Mucosa of gallbladder (tissue), 1 donor: ENCODE data around the gene EFEMP2. TPM values are rescaled to one million over a fixed set of nuclear protein-coding genes. Genes with fewer than 3 reads are reported as not detected.
"Not testable (repeated sequence)": the region's sequence is repeated elsewhere in the genome, so short reads cannot be mapped to it uniquely, and the experiment has no call there.

Experiments used
- DNase-seq: peaks from one replicate; pipeline ENCODE4 v3.0.0-alpha.2; 2020; ENCODE audit warnings: low spot score
- total RNA-seq: library from RNA; stranded (reverse); gene quantifications from one replicate; pipeline ENCODE4 v1.2.1, GENCODE V29; 2021
- donor health status: DM: no; HTN: no; CAD: no.

The EFEMP2 gene
- total RNA-seq, 1 donor from 2014 or later: 86.5 TPM

DNA sequence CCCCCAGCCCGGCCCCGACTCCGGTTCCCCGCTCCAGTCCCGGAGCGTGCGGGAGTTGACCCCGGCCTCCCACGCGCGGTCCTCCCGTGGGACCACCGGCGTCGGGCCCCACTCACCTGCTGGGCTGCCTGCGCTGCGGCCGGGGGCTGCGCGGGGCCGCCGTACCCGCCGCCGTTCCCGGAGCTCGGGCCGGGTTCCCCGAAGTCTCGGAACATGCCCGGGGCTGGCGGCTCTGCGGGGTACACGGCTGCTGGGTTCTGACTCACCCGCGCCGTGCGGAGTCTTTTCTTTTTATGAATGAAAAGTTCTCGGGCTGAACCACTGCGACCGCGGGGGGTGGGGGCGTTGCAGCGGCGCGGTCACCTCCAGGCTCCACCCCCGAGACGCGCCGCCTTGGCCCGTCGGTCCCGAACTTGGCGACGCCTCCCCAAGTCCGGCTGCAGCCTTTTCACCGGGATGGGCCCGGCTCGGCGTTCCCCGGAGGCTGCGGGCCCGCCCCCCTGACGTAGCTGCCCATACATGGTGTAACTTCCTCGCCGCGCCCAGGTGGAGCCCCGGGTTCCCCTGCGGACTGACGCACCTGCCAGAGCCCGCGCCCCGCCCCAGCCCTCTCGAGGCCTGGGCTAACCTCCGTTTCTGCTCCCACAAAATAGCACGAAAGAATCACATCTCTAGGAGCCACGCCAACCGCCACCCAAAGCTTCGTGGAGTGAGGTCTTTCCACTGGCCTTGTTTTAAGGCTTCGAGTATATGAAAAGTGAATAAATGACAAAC is 27.7 kb upstream of the EFEMP2 start, which contains the start of gene FOSL1:
FOSL1 (minus strand) TSS at position 264 of the 774 bp plus-strand sequence; CDS start at position 215, 49 bp downstream.
- DNase-seq: peak; percentile 88

- no peak for DNase-seq
Measured at GRCh38 chr11:65899356-65900124, 26.9 kb upstream of the EFEMP2 start.

DNA sequence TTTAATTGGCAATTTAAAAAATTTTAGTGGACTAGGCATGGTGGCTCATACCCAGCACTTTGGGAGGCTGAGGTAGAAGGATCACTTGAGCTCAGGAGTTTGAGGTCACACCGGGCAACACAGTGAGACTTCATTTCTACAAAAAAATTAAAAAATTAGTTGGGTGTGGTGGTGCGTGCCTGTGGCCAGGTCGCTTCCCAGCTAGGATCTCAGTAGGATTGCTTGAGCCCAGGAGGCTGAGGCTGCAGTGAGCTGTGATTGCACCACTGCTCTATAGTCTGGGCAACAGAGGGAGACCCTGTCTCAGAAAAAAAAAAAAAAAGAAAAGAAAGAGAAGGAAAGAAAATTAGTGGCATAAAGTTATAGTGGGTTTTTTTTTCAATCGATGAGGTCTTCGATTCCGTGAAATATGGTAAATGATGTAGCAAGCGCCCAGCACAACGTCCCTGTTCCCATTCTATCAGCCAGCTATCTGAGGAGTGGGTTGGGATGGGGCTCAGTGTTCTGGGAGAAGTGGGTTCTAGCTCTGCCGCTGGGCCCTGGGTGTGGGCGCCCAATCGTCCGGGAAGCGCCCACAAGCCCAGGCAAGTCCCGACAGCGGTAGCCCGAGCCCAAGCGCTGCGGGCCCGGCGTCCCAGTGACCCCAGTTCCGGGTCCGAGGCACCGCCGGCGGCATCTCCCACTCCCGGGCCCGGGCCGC is 26.2 kb upstream of the EFEMP2 start:
- DNase-seq: no peak

- DNase-seq: no peak
Measured at GRCh38 chr11:65897020-65897471, 24.4 kb upstream of the EFEMP2 start.

DNA sequence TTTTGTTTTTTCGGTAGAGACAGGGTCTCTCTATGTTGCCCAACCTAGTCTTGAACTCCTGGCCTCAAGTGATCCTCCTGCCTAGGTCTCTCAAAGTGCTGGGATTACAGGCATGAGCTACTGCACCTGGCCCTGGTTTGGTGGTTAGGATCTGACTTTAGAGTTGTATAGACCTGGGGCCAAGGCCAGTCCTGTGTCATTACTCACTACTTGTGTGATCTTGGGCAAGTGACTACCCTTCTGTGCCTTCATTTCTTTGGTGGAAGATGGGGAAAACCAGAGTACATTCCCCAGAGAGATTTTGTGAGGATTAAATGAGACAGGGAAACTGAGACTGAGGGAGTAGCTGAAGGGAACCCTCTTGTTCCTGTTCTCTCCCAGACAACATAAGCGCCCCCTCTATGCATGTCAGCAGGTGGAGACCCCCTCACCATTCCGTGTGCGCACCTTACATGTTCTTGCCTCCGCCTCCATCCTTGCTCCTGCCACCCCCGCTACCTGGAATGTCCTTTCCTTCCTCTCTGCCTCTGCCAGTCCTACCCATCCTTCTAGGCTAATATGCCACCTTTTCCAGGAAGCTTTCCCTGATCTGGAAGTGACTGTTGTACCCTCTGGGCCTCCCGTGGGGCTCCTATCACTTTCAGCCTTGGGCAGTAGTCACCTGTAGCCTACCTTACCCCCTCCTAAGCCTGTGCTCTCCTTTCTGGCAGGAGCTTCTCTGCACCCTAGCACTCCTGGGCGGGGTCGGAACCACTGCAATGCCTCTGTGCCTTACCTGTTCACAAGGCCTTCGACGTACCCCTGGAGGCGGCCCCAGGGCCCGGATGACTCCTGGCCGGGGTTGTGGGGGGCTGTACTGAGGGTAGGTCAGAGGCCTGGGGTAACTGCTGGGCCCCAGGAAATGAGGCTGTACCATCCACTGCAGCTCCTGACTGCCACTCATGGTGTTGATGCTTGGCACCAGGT is 23.7 kb upstream of the EFEMP2 start:
- no peak for DNase-seq

- no peak for DNase-seq
Measured at GRCh38 chr11:65895482-65895981, 22.9 kb upstream of the EFEMP2 start.

- no peak for DNase-seq
Measured at GRCh38 chr11:65894034-65894591, 21.5 kb upstream of the EFEMP2 start.

GRCh38 chr11:65892661-65893317 is 20.2 kb upstream of the EFEMP2 start:
- no peak for DNase-seq

DNA sequence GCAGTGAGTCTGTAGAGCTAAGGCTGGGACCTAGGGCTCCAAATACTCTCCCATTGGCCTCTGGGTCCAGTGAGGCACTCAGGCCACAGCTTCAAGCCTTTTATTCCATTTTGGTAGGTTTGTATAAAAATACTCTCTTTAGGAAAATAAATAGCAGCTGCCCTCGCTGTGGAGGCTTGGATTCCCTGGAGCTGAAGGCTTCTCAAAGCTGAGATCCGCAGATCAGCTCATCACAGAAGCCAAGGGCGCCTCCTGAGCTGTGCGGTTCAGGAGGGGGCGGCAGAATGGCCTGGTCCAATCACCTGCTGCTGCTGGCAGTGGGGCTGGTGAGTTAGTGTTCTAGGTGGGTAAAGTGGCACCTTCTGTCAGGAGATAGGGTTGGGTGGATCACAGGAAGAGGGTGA is 19.5 kb upstream of the EFEMP2 start:
- DNase-seq: not testable (repeated sequence)

DNA sequence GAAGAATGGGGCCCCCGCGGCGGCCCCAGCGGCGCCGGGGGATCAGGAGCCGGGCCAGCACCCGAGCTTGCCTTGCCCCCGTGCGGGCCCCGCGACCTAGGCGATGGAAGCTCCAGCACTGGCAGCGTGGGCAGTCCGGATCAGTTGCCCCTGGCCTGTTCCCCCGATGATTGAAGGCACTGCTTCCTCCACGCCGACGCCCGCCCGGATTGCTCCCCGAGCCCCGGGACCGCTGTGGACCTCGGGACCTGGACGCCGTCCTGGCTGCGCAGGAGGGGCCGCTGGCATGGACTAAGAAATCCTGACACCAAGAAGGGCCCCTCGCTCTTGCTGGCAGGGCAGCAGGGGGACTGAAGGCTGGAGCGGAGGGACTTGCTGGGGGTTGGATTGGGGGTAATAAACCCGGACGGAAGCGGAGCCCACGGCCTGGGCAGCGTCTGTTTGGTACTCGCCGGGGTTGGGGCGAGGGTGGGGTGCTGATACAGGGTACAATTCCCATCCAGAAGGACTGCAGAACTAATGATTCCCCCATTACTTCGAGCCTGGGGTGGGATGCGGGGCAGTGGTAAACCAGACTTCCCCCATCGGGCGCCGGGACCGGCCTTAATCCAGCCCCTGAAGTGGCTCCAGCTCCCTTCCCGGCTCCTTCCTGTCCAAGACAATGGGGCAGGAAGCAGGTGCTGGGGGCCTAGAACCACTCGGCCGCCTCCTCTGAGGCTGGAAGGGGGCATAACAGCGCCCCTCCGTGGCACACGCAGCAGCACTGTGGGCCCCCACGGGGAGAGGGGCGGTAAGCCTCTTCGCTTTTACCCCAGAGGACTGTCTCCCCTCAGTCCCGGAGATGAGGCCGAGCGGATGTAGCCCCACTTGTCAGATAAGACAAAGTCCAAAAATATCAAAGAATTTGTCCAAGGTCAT is 18.9 kb upstream of the EFEMP2 start:
- no peak for DNase-seq

DNA sequence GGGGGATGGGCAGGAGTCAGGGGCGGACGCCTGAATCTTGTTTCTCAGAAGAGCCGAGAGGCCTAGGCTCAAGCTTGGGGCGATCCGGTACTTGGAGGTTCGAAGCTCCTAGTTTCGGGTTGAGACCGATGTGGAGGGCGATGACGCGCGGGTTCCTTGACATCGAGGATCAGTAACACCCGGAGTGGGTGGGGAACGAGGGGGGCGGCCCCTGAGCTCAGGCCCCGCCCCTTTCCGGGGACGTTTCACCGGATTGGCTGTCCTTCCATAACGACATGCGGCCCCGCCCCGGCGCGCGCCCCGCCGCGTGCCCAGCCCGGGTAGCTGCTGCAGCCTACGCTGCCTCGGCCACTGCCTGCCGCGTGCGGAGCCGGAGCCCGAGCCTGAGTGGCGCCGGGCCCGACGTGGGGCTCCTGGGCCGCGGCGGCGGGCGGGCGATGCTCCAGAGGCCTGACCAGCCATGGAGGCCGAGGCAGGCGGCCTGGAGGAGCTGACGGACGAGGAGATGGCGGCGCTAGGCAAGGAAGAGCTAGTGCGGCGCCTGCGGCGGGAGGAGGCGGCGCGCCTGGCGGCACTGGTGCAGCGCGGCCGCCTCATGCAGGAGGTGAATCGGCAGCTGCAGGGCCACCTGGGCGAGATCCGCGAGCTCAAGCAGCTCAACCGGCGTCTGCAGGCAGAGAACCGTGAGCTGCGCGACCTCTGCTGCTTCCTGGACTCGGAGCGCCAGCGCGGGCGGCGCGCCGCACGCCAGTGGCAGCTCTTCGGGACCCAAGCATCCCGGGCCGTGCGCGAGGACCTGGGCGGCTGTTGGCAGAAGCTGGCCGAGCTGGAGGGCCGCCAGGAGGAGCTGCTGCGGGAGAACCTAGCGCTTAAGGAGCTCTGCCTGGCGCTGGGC is 18.0 kb upstream of the EFEMP2 start, which contains the start of gene CCDC85B:
CCDC85B (plus strand) TSS at position 350 of the 895 bp plus-strand sequence; CDS start at position 461, 111 bp downstream.
- peak; percentile 99 for DNase-seq

GRCh38 chr11:65888163-65888814 is 15.7 kb upstream of the EFEMP2 start, which contains the start of gene FIBP:
FIBP (minus strand) TSS chr11:65888471; CDS start chr11:65888418, 53 bp downstream.
- peak; percentile 97 for DNase-seq

GRCh38 chr11:65887723-65888162 is 15.1 kb upstream of the EFEMP2 start:
- no peak for DNase-seq

GRCh38 chr11:65886826-65887722 is 14.5 kb upstream of the EFEMP2 start:
- no peak for DNase-seq

DNA sequence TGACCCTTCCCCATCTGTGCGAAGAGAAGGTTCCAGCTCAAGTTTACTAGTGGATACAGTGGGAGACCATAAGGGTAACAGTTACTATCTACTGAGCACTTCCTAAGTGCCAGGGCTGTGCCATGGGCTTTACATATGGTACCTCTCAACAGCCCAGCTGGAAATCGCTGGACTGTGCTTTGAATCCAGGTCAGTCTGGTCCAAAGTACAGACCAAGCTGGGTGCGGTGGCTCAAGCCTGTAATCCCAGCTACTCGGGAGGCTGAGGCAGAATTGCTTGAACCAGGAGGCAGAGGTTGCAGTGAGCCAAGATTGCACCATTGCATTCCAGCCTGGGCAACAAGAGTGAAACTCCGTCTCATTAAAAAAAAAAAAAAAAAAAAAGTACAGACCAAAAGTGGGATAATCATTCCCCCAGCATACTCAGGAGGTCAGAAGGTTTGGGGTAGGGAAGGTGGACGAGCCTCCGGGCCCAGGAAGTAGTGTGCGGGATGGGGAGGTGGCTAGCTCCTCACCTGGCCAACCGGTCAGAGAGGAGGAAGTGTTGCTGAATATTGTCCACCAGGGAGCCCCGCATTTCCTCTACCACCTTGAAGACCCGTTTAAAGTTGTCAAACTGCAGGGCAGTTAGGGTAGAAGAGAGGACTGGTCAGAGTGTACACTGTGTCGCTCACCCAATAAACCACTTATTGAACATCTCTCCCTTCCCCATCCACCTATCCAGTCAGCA is 13.4 kb upstream of the EFEMP2 start:
- no peak for DNase-seq
